ENCODE results near the gene EPHA8.

Gene EPHA8

DNA sequence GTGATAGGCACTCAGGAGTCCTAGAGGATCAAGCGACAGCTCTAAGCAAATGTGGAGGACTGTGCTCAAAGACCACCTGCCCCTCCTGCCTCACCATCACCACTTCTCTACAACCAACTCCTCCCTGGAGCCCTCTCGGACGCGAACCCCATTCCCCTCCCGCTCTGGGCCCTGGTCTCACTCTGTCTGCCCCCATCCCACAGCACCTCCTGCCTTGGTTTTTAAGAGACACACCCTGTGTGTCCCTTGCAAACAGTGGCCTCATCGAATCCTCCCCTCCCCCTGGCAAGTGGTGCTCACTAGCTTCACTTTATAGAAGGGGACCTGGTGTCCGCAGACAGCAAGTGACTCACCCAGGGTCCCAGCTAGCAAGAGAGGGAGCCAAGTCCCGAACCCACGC is 28.8 kb downstream of the EPHA8 start:
- TF ChIP-seq, protein P1, sequence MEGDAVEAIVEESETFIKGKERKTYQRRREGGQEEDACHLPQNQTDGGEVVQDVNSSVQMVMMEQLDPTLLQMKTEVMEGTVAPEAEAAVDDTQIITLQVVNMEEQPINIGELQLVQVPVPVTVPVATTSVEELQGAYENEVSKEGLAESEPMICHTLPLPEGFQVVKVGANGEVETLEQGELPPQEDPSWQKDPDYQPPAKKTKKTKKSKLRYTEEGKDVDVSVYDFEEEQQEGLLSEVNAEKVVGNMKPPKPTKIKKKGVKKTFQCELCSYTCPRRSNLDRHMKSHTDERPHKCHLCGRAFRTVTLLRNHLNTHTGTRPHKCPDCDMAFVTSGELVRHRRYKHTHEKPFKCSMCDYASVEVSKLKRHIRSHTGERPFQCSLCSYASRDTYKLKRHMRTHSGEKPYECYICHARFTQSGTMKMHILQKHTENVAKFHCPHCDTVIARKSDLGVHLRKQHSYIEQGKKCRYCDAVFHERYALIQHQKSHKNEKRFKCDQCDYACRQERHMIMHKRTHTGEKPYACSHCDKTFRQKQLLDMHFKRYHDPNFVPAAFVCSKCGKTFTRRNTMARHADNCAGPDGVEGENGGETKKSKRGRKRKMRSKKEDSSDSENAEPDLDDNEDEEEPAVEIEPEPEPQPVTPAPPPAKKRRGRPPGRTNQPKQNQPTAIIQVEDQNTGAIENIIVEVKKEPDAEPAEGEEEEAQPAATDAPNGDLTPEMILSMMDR (IDR thresholded peaks at IDR 0.05; ENCODE audit: low read depth, low read length): no peak
- H3K4me3 ChIP-seq (ENCODE audit: low read depth, low read length): no peak overlapping the region

DNA sequence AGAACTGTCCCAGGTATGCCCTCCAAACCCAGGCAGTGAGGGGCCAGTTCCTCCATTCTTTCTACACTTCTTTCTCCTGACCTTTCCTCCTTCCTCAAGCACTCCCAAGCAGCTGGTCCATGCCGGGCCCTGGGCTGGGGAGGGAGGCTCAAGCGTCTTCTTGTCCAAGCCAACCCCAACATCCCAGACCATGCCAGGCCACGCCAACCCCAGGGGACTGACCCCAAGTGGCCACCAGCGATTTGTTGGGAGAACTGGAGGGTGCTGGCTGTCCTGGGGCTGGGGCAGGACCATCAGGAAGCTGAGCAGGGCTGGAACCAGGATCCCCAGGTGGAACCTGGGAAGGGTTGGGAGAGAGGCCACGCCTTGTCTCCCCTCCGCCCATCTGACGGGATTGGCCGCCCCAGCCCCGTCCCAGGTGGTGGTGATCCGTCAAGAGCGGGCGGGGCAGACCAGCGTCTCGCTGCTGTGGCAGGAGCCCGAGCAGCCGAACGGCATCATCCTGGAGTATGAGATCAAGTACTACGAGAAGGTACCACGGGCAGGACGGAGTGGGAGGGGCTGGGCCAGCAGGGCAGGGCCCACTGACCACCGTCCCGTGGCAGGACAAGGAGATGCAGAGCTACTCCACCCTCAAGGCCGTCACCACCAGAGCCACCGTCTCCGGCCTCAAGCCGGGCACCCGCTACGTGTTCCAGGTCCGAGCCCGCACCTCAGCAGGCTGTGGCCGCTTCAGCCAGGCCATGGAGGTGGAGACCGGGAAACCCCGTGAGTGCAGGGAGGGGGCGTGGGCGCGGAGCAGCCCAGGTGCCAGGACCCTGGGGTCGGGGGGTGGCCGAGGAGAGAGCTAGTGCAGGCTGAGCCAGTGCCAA is 29.9 kb downstream of the EPHA8 start:
- TF ChIP-seq, protein P1 (IDR thresholded peaks at IDR 0.05; ENCODE audit: low read depth, low read length): no peak
- no peak overlapping the region for H3K4me3 ChIP-seq (ENCODE audit: low read depth, low read length)

DNA sequence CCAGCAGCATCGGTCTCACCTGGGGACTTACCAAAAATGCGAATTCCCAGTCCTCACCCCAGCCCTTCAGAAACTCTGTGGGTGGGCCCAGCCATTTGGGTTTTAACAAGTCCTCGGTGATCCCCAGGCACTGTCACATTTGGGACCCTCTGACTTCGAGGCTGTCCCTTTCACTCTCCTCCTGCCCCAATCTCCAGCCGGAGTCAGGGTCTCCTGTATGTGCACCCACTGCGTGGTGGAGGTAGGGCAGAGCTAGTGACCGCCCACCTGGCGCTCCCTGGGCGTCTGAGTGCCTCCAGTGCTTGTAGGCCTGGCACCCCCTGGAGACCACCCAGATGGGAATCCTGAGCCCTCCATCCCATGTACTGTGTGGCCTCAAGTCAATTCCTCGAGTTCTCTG is 31.1 kb downstream of the EPHA8 start:
- no peak overlapping the region for H3K4me3 ChIP-seq (ENCODE audit: low read depth, low read length)
- TF ChIP-seq, protein P1 (IDR thresholded peaks at IDR 0.05; ENCODE audit: low read depth, low read length): no peak

DNA sequence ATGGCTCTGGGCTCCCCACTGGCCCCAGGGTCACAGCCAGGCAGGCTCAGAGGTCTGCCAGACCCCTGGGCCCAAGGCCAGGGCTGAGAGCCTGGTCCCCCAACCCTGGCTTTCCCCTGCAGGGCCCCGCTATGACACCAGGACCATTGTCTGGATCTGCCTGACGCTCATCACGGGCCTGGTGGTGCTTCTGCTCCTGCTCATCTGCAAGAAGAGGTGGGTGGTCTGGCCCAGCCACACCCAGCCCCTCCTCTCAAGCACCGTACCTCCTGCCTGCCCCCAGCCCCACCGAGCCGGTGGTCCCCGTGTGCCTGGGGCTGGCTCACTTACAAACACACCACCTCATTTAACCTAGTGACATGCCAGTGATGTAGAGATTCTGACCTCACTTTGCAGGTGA is 31.8 kb downstream of the EPHA8 start:
- no peak overlapping the region for H3K4me3 ChIP-seq (ENCODE audit: low read depth, low read length)
- TF ChIP-seq, protein P1 (IDR thresholded peaks at IDR 0.05; ENCODE audit: low read depth, low read length): no peak

DNA sequence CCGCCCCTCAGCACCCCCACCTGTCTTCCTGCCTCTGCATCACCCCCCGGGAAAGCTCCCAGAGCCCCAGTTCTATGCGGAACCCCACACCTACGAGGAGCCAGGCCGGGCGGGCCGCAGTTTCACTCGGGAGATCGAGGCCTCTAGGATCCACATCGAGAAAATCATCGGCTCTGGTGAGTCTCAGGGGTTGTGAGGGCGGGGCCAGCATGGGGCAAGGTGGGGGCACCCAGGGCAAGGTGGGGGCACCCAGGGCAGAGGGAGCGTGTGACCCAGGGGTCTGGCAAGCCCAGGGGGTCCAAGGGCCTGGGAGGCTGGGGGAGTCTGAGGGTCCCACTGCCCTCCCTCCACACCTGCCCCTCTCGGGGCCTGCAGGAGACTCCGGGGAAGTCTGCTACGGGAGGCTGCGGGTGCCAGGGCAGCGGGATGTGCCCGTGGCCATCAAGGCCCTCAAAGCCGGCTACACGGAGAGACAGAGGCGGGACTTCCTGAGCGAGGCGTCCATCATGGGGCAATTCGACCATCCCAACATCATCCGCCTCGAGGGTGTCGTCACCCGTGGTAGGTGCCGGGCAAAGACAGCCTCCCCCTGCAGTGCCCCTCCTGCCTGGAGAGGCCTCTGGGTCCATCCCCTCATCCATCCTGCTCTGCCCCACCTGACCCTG is 34.1 kb downstream of the EPHA8 start:
- no peak overlapping the region for H3K4me3 ChIP-seq (ENCODE audit: low read depth, low read length)
- TF ChIP-seq, protein P1 (IDR thresholded peaks at IDR 0.05; ENCODE audit: low read depth, low read length): no peak

DNA sequence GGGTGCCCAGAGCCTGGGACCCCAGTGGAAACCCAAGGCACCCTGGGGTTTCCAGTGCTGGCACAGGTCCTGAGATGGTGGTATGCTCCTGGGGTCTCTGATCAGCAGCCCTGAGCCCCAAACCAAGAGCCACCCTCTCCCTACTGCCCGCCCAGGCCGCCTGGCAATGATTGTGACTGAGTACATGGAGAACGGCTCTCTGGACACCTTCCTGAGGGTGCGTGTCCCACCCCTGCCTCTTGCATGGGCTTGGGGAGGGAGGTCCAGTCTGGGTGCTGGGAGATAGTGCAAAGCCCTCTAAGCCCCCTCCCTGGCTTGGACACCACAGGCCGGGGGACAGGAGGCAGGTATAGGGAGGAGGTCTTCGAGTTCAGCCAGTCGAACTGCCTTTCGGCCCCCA is 34.7 kb downstream of the EPHA8 start:
- no peak overlapping the region for H3K4me3 ChIP-seq (ENCODE audit: low read depth, low read length)
- TF ChIP-seq, protein P1 (IDR thresholded peaks at IDR 0.05; ENCODE audit: low read depth, low read length): no peak

DNA sequence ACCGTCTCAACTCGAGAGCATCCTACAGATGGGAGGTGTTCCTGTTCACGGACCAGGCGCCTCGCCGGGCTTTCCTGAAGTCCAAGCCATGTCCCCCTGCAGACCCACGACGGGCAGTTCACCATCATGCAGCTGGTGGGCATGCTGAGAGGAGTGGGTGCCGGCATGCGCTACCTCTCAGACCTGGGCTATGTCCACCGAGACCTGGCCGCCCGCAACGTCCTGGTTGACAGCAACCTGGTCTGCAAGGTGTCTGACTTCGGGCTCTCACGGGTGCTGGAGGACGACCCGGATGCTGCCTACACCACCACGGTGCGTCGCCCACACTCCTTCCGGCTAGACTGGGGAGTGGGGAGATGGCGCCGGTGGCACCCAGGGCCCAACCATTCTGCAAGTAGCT is 35.4 kb downstream of the EPHA8 start:
- H3K4me3 ChIP-seq (ENCODE audit: low read depth, low read length): no peak overlapping the region
- TF ChIP-seq, protein P1 (IDR thresholded peaks at IDR 0.05; ENCODE audit: low read depth, low read length): no peak

Measured in WI38 (cell line).